K562 (cell line): Measurements from ENCODE around the gene PKD1L1. TPM values are rescaled to one million over a fixed set of nuclear protein-coding genes. Genes with fewer than 3 reads are reported as not detected.

ENCODE experiments used
- ATAC-seq: fragments of 200-7000 bp; cut with Tn5 transposase; 3 replicates; pipeline ENCODE4 v1.9.1; 2020; ENCODE audit warnings: moderate library complexity
- BruUV-seq: library from RNA; stranded (reverse); fragments of 400-500 nt; replicated peaks from 2 replicates; lab custom pipeline; 2021; lab: Mats Ljungman, UMichigan
- CTCF ChIA-PET: fragments of 300-600 bp; formaldehyde crosslinking; extraction: SDS; loops from one replicate; lab custom pipeline; 2021; ENCODE audit warnings: low intra/inter-chr PET ratio; lab: Yijun Ruan, JAX
- POLR2A ChIA-PET: fragments of 300-600, 350-650 bp; sonication (Branson Sonifier 250); formaldehyde crosslinking; extraction: SDS; loops from one replicate; lab custom pipeline; 2021; ENCODE audit warnings: antibody characterized with exemption, inconsistent platforms; lab: Yijun Ruan, JAX
- DNase-seq, 4 experiments: peaks; one replicate each; pipeline versions ENCODE4 v3.0.0 to v3.0.0-alpha.2; 2011 to 2018; ENCODE audit warnings: low spot score in 3 of 4, mixed read lengths in 3 of 4; ENCODE audit errors: extremely low read depth in 1 of 4
- FAIRE-seq: peaks from 2 replicates; lab custom pipeline; 2011; peaks lifted over from hg19 to GRCh38; lab: Jason Lieb, UNC
- H2AFZ ChIP-seq: 2 replicates; pipeline ENCODE4 v1.6.0; 2011; ENCODE audit warnings: low read depth, low read length, control low read depth, inconsistent platforms
- H3K27ac ChIP-seq: fragments of 200-600 bp; 3 replicates; pipeline ENCODE4 v1.8.0; 2011; ENCODE audit warnings: low read depth, mild to moderate bottlenecking, control low read depth, inconsistent platforms, low read length, moderate library complexity, mixed read lengths; ENCODE audit errors: extremely low read depth
- H3K27me3 ChIP-seq, 2 experiments: fragments of 300-600 bp in 1 of 2; 2 replicates in 1 of 2; 3 replicates in 1 of 2; pipeline versions ENCODE4 v1.6.0 to v1.8.0; 2011; ENCODE audit warnings: inconsistent platforms in 2 of 2, low read length in 2 of 2, mild to moderate bottlenecking in 1 of 2, mixed read lengths in 1 of 2, moderate library complexity in 1 of 2; ENCODE audit not compliant: control insufficient read depth in 2 of 2, insufficient read depth in 2 of 2
- H3K36me3 ChIP-seq: fragments of 300-600 bp; 3 replicates; pipeline ENCODE4 v1.8.0; 2011; ENCODE audit warnings: mild to moderate bottlenecking, low read length, inconsistent platforms; ENCODE audit not compliant: control insufficient read depth, insufficient read depth
- H3K4me1 ChIP-seq, 2 experiments: fragments of 200-600 bp in 1 of 2; replicated peaks in 1 of 2; 2 replicates in 1 of 2; 3 replicates in 1 of 2; pipeline versions ENCODE4 v1.5.1 to v1.8.0; 2011; ENCODE audit warnings: inconsistent platforms in 2 of 2, low read length in 2 of 2, mild to moderate bottlenecking in 1 of 2, mixed read lengths in 1 of 2, moderate library complexity in 1 of 2; ENCODE audit not compliant: control insufficient read depth in 2 of 2, insufficient read depth in 2 of 2
- H3K4me2 ChIP-seq: 2 replicates; pipeline ENCODE4 v1.6.1; 2011; ENCODE audit warnings: low read length, control low read depth, inconsistent platforms, mixed read lengths; ENCODE audit not compliant: insufficient read depth
- H3K4me3 ChIP-seq: fragments of 200-600 bp; sonication (generic), shearing (Covaris generic); 2 replicates; pipeline ENCODE4 v1.5.1; 2016; ENCODE audit warnings: control low read depth, inconsistent platforms
- H3K79me2 ChIP-seq: fragments of 200-600 bp; 3 replicates; pipeline ENCODE4 v1.8.0; 2011; ENCODE audit warnings: low read length, inconsistent platforms; ENCODE audit not compliant: control insufficient read depth, insufficient read depth
- H3K9ac ChIP-seq, 2 experiments: 2 replicates each; pipeline versions ENCODE4 v1.6.0 to v1.6.1; 2011; ENCODE audit warnings: low read depth in 2 of 2, low read length in 2 of 2, control low read depth in 1 of 2, inconsistent platforms in 1 of 2, mild to moderate bottlenecking in 1 of 2, mixed read lengths in 1 of 2; ENCODE audit not compliant: insufficient read depth in 1 of 2
- H3K9me1 ChIP-seq: one replicate; pipeline ENCODE4 v1.6.0; 2011; ENCODE audit warnings: inconsistent platforms, mild to moderate bottlenecking, low read length, moderate library complexity; ENCODE audit not compliant: control insufficient read depth, insufficient read depth
- H3K9me3 ChIP-seq: replicated peaks from 2 replicates; pipeline ENCODE4 v1.5.1; 2011; ENCODE audit warnings: low read depth, low read length, inconsistent platforms; ENCODE audit not compliant: control insufficient read depth, insufficient read depth
- H4K20me1 ChIP-seq: replicated peaks from 2 replicates; pipeline ENCODE4 v1.6.1; 2011; ENCODE audit warnings: low read length, inconsistent platforms, mixed read lengths; ENCODE audit not compliant: control insufficient read depth, insufficient read depth
- BACH1 ChIP-seq: fragments of 200-800 bp; sonication (Bioruptor generic); IDR thresholded peaks from 2 replicates; pipeline ENCODE4 v1.6.1; 2016; ENCODE audit warnings: missing genetic modification characterization, missing compliant biosample characterization
- EHMT2 ChIP-seq: fragments of 450-650 bp; IDR thresholded peaks from 2 replicates; pipeline ENCODE4 v1.6.1; 2018; ENCODE audit warnings: antibody characterized with exemption
- ESRRA ChIP-seq: fragments of 450-650 bp; IDR thresholded peaks from 2 replicates; pipeline ENCODE4 v1.6.1; 2014; ENCODE audit warnings: low read depth, mild to moderate bottlenecking, moderate library complexity, borderline replicate concordance
- HDAC8 ChIP-seq: fragments of 450-650 bp; IDR thresholded peaks from 2 replicates; pipeline ENCODE4 v1.6.1; 2016; ENCODE audit warnings: mild to moderate bottlenecking, missing genetic modification characterization, moderate library complexity, missing compliant biosample characterization
- KDM4B ChIP-seq, 2 experiments: fragments of 450-650 bp in 1 of 2; sonication (generic) in 1 of 2; IDR thresholded peaks; 2 replicates each; pipeline ENCODE4 v1.6.1; 2016 to 2017; ENCODE audit warnings: borderline replicate concordance in 2 of 2, antibody characterized with exemption in 1 of 2, low read depth in 1 of 2, mild to moderate bottlenecking in 1 of 2
- KLF6 ChIP-seq: fragments of 250-450 bp; sonication (Bioruptor Pico); IDR thresholded peaks from 2 replicates; pipeline ENCODE4 v1.4.0; 2020; ENCODE audit warnings: mild to moderate bottlenecking, moderate library complexity, borderline replicate concordance
- PBX2 ChIP-seq, 2 experiments: IDR thresholded peaks in 1 of 2; conservative IDR thresholded peaks in 1 of 2; 2 replicates each; pipeline ENCODE4 v1.6.1; 2016; ENCODE audit warnings: low read depth in 2 of 2, mild to moderate bottlenecking in 1 of 2, missing compliant biosample characterization in 1 of 2, missing genetic modification characterization in 1 of 2, moderate library complexity in 1 of 2
- PCBP2 ChIP-seq: fragments of 200-400 bp; formaldehyde crosslinking; IDR thresholded peaks from 2 replicates; pipeline ENCODE4 v1.6.1; 2018; ENCODE audit warnings: low read length, low read depth, mild to moderate bottlenecking, moderate library complexity; ENCODE audit not compliant: poor library complexity, severe bottlenecking
- RB1 ChIP-seq: fragments of 450-650 bp; IDR thresholded peaks from 2 replicates; pipeline ENCODE4 v1.6.1; 2017; ENCODE audit warnings: low read depth, mild to moderate bottlenecking
- RBFOX2 ChIP-seq: fragments of 200-400 bp; formaldehyde crosslinking; IDR thresholded peaks from 2 replicates; pipeline ENCODE4 v1.6.1; 2017; ENCODE audit warnings: low read depth, mild to moderate bottlenecking, low read length, moderate library complexity
- RFX1 ChIP-seq: fragments of 450-650 bp; IDR thresholded peaks from 2 replicates; pipeline ENCODE4 v1.6.1; 2016; ENCODE audit warnings: mild to moderate bottlenecking, moderate library complexity
- SPI1 ChIP-seq: IDR thresholded peaks from 2 replicates; pipeline ENCODE4 v1.6.1; 2011; ENCODE audit warnings: low read depth, low read length, control low read depth, borderline replicate concordance
- TAF1 ChIP-seq: IDR thresholded peaks from 2 replicates; pipeline ENCODE4 v1.6.1; 2011; ENCODE audit warnings: mild to moderate bottlenecking, low read length, moderate library complexity; ENCODE audit not compliant: insufficient read depth, control insufficient read depth, severe bottlenecking; ENCODE audit errors: extremely low read depth
- TEAD2 ChIP-seq: fragments of 450-650 bp; IDR thresholded peaks from 2 replicates; pipeline ENCODE4 v1.6.1; 2016; ENCODE audit warnings: missing genetic modification characterization, control low read depth, missing compliant biosample characterization
- WGBS: fragments of 100-300 bp; shearing (Covaris generic); methylation state at CpG from one replicate; pipeline ENCODE4 v1.1.6; 2016; ENCODE audit warnings: low coverage, mixed read lengths; ENCODE audit not compliant: insufficient coverage; ENCODE audit errors: missing lambda C conversion rate; 5-methylcytosine and 5-hydroxymethylcytosine counted together
- in situ Hi-C: fragments of 300-500 bp; cut with MboI; formaldehyde crosslinking; loops from 4 replicates; pipeline ENCODE4 v1.15.0; 2018; ENCODE audit warnings: inconsistent platforms, mixed read lengths
- intact Hi-C: fragments of 100-400 bp; cut with micrococcal nuclease; formaldehyde crosslinking; loops from 2 replicates; pipeline ENCODE4 v1.14.2; 2022
- polyA plus RNA-seq, 8 experiments: library from polyadenylated mRNA; depleted of rRNA in 4 of 8; stranded (reverse) in 5 of 8; unstranded in 3 of 8; fragments of >200 nt; fragmentation: Nextera tagmentation in 2 of 8; fragmentation: Illumina TruSeq in 1 of 8; extraction: Ambion mirVana in 2 of 8; extraction: Trizol in 1 of 8; gene quantifications; 2 replicates each; pipeline versions ENCODE4 v1.2.1 to v1.2.3, GENCODE V29; 2011 to 2014; ENCODE audit warnings: inconsistent platforms in 1 of 8, missing spikeins in 1 of 8
- total RNA-seq, 7 experiments: library from RNA; depleted of rRNA in 6 of 7; stranded (reverse); fragments of >200 nt in 6 of 7; fragmentation: Illumina TruSeq in 2 of 7; extraction: Trizol in 2 of 7; gene quantifications; 2 replicates each; pipeline versions ENCODE4 v1.2.1 to v1.2.3, GENCODE V29; 2011 to 2021; ENCODE audit warnings: low replicate concordance in 1 of 7
- TF ChIP-seq, protein P1 (sequence below): fragments of 450-650 bp; formaldehyde crosslinking; IDR thresholded peaks from 2 replicates; pipeline ENCODE4 v1.4.0; 2020; ENCODE audit warnings: mild to moderate bottlenecking
- TF ChIP-seq, protein P2 (sequence below): fragments of 250-450 bp; sonication (Bioruptor Pico); IDR thresholded peaks from 2 replicates; pipeline ENCODE4 v1.8.0; 2021; ENCODE audit warnings: moderate library complexity, mild to moderate bottlenecking, inconsistent platforms

PKD1L1 gene
- total and polyA plus RNA-seq, 9 of the 15 experiments (the other 6 are each of a cell fraction or from before 2014, with no cell fraction given) = 0.01 to 0.02 TPM; not detected in 7

DNA sequence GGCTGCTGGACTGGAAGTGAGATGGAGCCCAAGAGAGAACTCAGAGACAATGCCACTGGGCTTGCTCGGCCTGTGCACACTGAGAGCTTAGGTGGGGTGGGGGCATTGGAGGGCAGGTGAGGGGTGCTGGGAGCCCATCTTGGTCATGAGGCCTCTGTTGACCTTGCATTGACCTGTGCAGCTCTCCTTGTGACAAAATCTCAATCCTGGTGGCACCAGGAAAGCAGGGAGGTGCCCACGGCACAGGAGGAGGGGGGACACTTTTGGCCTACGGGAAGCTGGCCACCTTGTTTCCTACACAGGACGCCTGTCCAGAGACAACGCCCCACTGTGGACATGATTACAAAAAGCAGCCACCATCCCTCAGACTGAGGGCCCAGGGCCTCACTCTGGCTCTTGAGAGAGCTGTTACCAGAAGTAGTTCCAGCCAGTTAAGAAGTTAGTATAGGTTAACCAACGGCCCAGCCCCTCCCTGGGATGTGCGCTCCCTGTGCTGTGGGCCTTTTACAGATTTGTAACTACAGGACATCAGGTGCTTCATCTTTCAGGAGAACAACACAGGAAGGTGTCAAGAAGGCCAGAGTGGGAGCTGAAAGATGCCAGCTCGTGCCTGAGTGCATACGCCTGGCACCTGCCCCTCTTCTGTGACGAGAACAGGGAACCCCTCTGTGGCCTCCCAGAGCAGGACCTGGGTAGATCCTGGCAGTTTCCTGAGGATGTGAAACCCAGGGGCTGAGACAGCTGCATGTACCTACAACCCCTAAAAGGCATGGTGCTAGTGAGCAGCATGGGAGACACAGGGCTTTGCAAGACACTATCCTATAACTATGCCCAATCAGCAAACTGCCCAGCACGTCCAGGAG lies 10.3 kb downstream of the PKD1L1 start:
- intact Hi-C loops (no loop called here), in situ Hi-C loops (no loop called here)
- Histone ChIP-seq H3K4me1 (no peaks in the 10 kb centered on the region; a peak in 1 of 5 replicates), H3K9me3 (no peaks in the 10 kb centered on the region), H3K27me3 (peaks cover 6 to 36% of the 10 kb centered on the region in 2 experiments; a peak in 4 of 5 replicates), H3K9me1 (no peaks in the 10 kb centered on the region), H4K20me1 (no peaks in the 10 kb centered on the region; the same call in 1 of the 2 replicates), H3K9ac (no peak overlapping the region), H3K36me3 (no peaks in the 10 kb centered on the region), H3K4me2 (no peak overlapping the region), H3K4me3 (no peak overlapping the region), H2AFZ (no peak overlapping the region), H3K79me2 (no peaks in the 10 kb centered on the region), H3K27ac (no peak overlapping the region)
- FAIRE-seq (no peak), DNase-seq (no peak), ATAC-seq (peak; percentile 59)
- 2% methylated on average over 11 of the region's 11 CpGs for WGBS
- ChIA-PET CTCF (no interaction called here), POLR2A (no interaction called here)
- TF ChIP-seq EHMT2 = no peak
- no peak for TF ChIP-seq RBFOX2
- no peak for TF ChIP-seq KLF6 (CRISPR knock-in tag)
- TF ChIP-seq RB1 = no peak
- no peak for TF ChIP-seq KDM4B (IDR thresholded peaks at IDR 0.05; ENCODE audit: borderline replicate concordance in 2 of 2, low read depth in 1 of 2)
- TF ChIP-seq, protein P1, sequence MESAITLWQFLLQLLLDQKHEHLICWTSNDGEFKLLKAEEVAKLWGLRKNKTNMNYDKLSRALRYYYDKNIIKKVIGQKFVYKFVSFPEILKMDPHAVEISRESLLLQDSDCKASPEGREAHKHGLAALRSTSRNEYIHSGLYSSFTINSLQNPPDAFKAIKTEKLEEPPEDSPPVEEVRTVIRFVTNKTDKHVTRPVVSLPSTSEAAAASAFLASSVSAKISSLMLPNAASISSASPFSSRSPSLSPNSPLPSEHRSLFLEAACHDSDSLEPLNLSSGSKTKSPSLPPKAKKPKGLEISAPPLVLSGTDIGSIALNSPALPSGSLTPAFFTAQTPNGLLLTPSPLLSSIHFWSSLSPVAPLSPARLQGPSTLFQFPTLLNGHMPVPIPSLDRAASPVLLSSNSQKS = no peak
- TF ChIP-seq PBX2 (CRISPR knock-in tag; IDR thresholded peaks at IDR 0.05; ENCODE audit: low read depth) = no peak
- no peak for TF ChIP-seq PBX2 (tag; conservative IDR thresholded peaks at IDR 0.05; ENCODE audit: low read depth)
- TF ChIP-seq HDAC8 (tag) = no peak
- no peak for TF ChIP-seq RFX1
- TF ChIP-seq SPI1 = no peak
- no peak for TF ChIP-seq TEAD2 (tag)
- TF ChIP-seq, protein P2, sequence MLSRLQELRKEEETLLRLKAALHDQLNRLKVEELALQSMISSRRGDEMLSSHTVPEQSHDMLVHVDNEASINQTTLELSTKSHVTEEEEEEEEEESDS (CRISPR knock-in tag) = no peak
- TF ChIP-seq TAF1 = no peak
- TF ChIP-seq ESRRA = no peak
- no peak for TF ChIP-seq PCBP2
- no peak for TF ChIP-seq BACH1 (tag)
- no TSS peak for BruUV-seq
